Measurements from ENCODE around the gene RER1. TPM values are rescaled to one million over a fixed set of nuclear protein-coding genes. Genes with fewer than 3 reads are reported as not detected.

The RER1 gene
- total and polyA plus RNA-seq, 11 donors: 43.3 to 124 (median 78.3) TPM

GRCh38 chr1:2384130-2384860 lies 7.3 kb upstream of the RER1 start:
- 91 to 93% (median 92%) methylated on average over 20 to 21 of the region's 21 CpGs for WGBS, 4 donors
- ATAC-seq (no peak), DNase-seq (peak in 2 of 5 donors; percentile 19 to 33)
- Histone ChIP-seq H3K27me3 (no peaks in the 10 kb centered on the region), H3K36me3 (peaks cover 0 to 5% (median 0%) of the 10 kb centered on the region in 9 donors), H3K4me1 (peaks cover 0 to 15% (median 8%) of the 10 kb centered on the region in 12 donors), H3K9me3 (no peaks in the 10 kb centered on the region), H3K27ac (no peak overlapping the region), H3K4me3 (no peak overlapping the region)
- TF ChIP-seq POLR2A (IDR thresholded peaks at IDR 0.05) (no peak), CTCF (IDR thresholded peaks at IDR 0.05) (no peak)
- intact Hi-C loops (cut with DNase I): loop anchor here in 6 of 10 donors (5.0 kb wide), 3 partner anchors 62 to 252 kb away; no protein-coding TSS in a partner anchor

DNA sequence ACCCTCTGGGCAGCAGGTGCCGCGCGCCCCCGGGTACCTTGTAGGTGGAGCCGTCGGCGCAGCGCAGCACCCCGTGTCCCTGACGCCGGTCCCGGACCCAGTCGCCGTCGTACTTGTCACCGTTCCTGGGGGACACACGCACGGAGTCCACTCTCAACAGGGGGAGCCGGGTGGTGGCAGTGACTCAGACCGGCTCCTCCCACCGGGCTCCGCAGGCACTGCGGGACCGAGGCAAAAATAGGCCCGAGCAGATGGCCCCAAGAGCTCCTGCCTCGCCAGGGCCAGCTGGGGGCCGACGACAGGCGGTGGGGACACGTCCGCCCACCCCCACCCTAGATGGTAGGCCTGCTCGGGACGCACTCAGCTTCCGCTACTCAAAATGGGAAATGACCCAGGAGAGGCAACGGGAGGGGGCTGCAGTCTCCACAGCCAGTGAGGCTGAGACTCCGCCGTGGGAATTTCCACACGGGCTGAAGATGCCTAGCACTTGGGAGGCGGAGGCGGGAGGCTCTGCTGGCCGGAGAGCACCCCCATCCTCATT lies 6.6 kb upstream of the RER1 start:
- WGBS, 4 donors: 61 to 73% (median 71%) methylated on average over 34 to 41 of the region's 41 CpGs
- peaks cover 0 to 5% (median 0%) of the 10 kb centered on the region in 9 donors for H3K36me3 ChIP-seq
- H3K4me1 ChIP-seq: peaks cover 0 to 16% (median 8%) of the 10 kb centered on the region in 12 donors
- no peaks in the 10 kb centered on the region for H3K27me3 ChIP-seq
- no peak overlapping the region for H3K27ac ChIP-seq
- DNase-seq (peak in 3 of 5 donors; percentile 23 to 64 (median 30)), ATAC-seq (no peak)
- TF ChIP-seq POLR2A (IDR thresholded peaks at IDR 0.05): no peak
- no peak for TF ChIP-seq CTCF (IDR thresholded peaks at IDR 0.05)
- H3K9me3 ChIP-seq: no peaks in the 10 kb centered on the region
- intact Hi-C loops (cut with DNase I): loop anchor here in 7 of 10 donors (5.0 kb wide), 3 partner anchors 63 to 253 kb away; no protein-coding TSS in a partner anchor
- no peak overlapping the region for H3K4me3 ChIP-seq

- Histone ChIP-seq H3K9me3 (no peaks in the 10 kb centered on the region), H3K36me3 (peaks cover 0 to 5% (median 0%) of the 10 kb centered on the region in 9 donors), H3K4me1 (peaks cover 0 to 22% (median 13%) of the 10 kb centered on the region in 12 donors), H3K27me3 (no peaks in the 10 kb centered on the region), H3K27ac (no peak overlapping the region), H3K4me3 (no peak overlapping the region)
- ATAC-seq (no peak), DNase-seq (peak in 3 of 5 donors; percentile 24 to 44 (median 25))
- intact Hi-C loops (cut with DNase I): loop anchor here in 1 of 10 donors (5.0 kb wide), 1 partner anchor 68 kb away; no protein-coding TSS in a partner anchor
- TF ChIP-seq POLR2A (IDR thresholded peaks at IDR 0.05): no peak
- no peak for TF ChIP-seq CTCF (IDR thresholded peaks at IDR 0.05)
- 93 to 95% (median 93%) methylated on average over 12 to 19 of the region's 19 CpGs for WGBS, 4 donors
Measured at GRCh38 chr1:2385606-2386280, 5.9 kb upstream of the RER1 start.

Measured in heart left ventricle (tissue), 16 donors.